ENCODE results near the gene NECTIN1.

The NECTIN1 gene

DNA sequence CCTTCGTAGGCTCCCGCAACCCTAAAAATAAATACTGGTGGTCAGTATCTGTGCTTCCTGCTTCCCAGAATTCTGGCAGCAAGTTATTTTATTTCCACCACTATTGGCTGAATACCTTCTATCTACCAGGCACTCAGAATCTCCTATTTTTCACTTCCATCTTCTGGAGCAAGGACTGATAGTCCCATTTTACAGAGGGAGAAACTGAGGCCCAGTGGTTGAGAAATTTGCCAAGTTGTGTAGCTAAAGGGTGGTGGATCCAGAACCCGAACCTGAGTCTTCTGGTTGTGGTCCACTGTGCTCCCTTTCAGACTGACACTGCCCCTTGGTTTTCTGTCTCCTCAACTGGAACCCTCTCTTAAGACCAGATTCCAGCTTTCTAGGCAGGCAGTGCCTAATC, 31.6 kb downstream of the NECTIN1 start:
- H4K20me1 ChIP-seq, result peaks cover 48% of the 10 kb centered on the region
- H3K27ac ChIP-seq, result no peak overlapping the region
- no peak for TF ChIP-seq Cebpa-rat (IDR thresholded peaks at IDR 0.05)
- H3K4me2 ChIP-seq, result peak overlapping the region; percentile 88
- peaks cover 82% of the 10 kb centered on the region for H3K4me1 ChIP-seq
- H3K9me3 ChIP-seq, result no peaks in the 10 kb centered on the region
- H3K27me3 ChIP-seq, result no peaks in the 10 kb centered on the region
- H3K36me3 ChIP-seq, result no peaks in the 10 kb centered on the region; the same call in 1 of the 2 replicates
- no peak overlapping the region for H3K9ac ChIP-seq
- H3K4me3 ChIP-seq, result no peak overlapping the region

GRCh38 chr11:119696378-119697222, 32.4 kb downstream of the NECTIN1 start:
- no peak overlapping the region for H3K9ac ChIP-seq
- H3K4me2 ChIP-seq, result peak overlapping the region; percentile 88
- peaks cover 82% of the 10 kb centered on the region for H3K4me1 ChIP-seq
- H3K27ac ChIP-seq, result peak overlapping the region; percentile 73; the same call in 1 of the 2 replicates
- no peaks in the 10 kb centered on the region for H3K9me3 ChIP-seq
- no peak overlapping the region for H3K4me3 ChIP-seq
- H3K27me3 ChIP-seq, result no peaks in the 10 kb centered on the region
- no peak for TF ChIP-seq Cebpa-rat (IDR thresholded peaks at IDR 0.05)
- H4K20me1 ChIP-seq, result peaks cover 47% of the 10 kb centered on the region
- H3K36me3 ChIP-seq, result no peaks in the 10 kb centered on the region; the same call in 1 of the 2 replicates

DNA sequence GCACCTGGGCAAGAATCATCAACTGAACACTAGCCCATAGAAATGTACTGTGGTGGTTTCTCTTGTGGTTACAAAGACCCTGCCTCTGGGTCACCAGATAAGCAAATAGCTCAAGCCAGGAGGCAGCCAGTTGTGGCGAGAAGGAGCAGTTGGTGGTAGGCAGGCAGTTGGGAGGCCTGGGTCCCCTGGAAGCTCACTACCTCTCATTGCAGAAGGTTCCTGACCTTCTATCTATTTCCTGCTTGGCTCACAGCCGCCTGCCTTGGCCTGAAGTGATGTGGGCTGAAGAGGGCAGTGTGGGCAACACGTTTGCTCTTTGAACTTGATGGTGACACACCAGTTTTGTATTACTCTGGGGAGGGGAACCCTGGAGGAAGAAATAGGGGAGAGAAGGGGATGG, 34.7 kb downstream of the NECTIN1 start:
- Histone ChIP-seq H3K4me3 (peak overlapping the region; percentile 29; the same call in 1 of the 2 replicates), H4K20me1 (peaks cover 41% of the 10 kb centered on the region), H3K4me1 (peaks cover 100% of the 10 kb centered on the region), H3K9me3 (no peaks in the 10 kb centered on the region), H3K9ac (peak overlapping the region; percentile 17), H3K27me3 (no peaks in the 10 kb centered on the region), H3K27ac (peak overlapping the region; percentile 73), H3K36me3 (no peaks in the 10 kb centered on the region), H3K4me2 (peak overlapping the region; percentile 88)
- TF ChIP-seq Cebpa-rat (IDR thresholded peaks at IDR 0.05), result no peak

- Histone ChIP-seq H4K20me1 (peaks cover 38% of the 10 kb centered on the region), H3K27me3 (no peaks in the 10 kb centered on the region), H3K4me1 (peaks cover 100% of the 10 kb centered on the region), H3K4me3 (no peak overlapping the region), H3K4me2 (peak overlapping the region; percentile 88), H3K36me3 (no peaks in the 10 kb centered on the region), H3K9ac (peak overlapping the region; percentile 21; the same call in 1 of the 2 replicates), H3K9me3 (no peaks in the 10 kb centered on the region), H3K27ac (peak overlapping the region; percentile 73)
- no peak for TF ChIP-seq Cebpa-rat (IDR thresholded peaks at IDR 0.05)
These were observed 35.7 kb downstream of the NECTIN1 start for GRCh38 chr11:119693253-119693815.

GRCh38 chr11:119692540-119692820, 36.5 kb downstream of the NECTIN1 start:
- H3K36me3 ChIP-seq, result no peaks in the 10 kb centered on the region
- no peak overlapping the region for H3K9ac ChIP-seq
- H3K9me3 ChIP-seq, result no peaks in the 10 kb centered on the region
- no peaks in the 10 kb centered on the region for H3K27me3 ChIP-seq
- H4K20me1 ChIP-seq, result peaks cover 42% of the 10 kb centered on the region
- H3K4me1 ChIP-seq, result peaks cover 100% of the 10 kb centered on the region
- no peak overlapping the region for H3K4me3 ChIP-seq
- H3K27ac ChIP-seq, result peak overlapping the region; percentile 73
- no peak for TF ChIP-seq Cebpa-rat (IDR thresholded peaks at IDR 0.05)
- peak overlapping the region; percentile 88 for H3K4me2 ChIP-seq

DNA sequence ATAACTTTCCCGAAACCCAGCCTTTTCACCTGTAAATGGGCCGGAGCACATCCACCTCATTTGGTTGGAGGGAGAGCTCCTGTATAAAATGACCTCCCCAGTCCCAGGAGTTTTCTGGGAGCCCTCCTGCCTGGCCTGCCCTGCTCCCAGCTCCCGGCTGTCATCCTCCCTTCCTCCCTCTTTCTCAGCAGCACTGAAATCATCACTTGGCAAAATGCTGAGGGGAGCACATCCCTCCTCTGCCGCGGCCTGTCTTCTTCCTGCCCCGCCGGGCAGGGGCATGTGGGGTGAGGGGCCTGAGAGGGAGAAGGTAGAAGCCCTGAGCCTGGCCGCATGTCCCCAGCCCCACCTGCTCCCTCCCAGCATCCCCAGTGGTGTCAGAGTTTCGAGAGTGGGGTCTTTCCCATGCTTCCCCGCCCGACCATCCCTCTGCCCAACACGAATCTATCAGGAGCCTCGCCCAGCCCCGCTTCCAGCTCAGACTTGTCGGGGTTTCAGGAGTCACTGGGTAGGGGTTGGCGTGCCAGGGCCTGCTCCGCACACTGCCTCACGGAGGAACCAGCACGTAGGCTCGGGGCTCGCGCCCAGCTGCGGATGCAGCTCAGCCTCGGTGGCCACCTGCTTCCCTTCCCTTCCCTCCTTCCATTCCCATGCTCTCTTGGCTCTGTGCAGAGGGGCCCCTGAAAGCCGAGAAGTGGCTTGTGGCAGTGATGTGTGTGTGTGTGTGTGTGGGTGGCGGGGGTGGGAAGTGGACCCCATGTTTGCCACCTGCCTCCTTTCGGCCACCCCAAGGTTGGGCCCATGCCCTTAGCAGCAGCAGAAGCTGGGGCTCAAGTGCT, 37.1 kb downstream of the NECTIN1 start:
- H3K9ac ChIP-seq, result peak overlapping the region; percentile 5; the same call in 1 of the 2 replicates
- peaks cover 47% of the 10 kb centered on the region for H4K20me1 ChIP-seq
- peak overlapping the region; percentile 88 for H3K4me2 ChIP-seq
- H3K4me1 ChIP-seq, result peaks cover 100% of the 10 kb centered on the region
- H3K4me3 ChIP-seq, result no peak overlapping the region; the same call in 1 of the 2 replicates
- H3K9me3 ChIP-seq, result no peaks in the 10 kb centered on the region
- no peaks in the 10 kb centered on the region for H3K27me3 ChIP-seq
- peak overlapping the region; percentile 73 for H3K27ac ChIP-seq
- H3K36me3 ChIP-seq, result no peaks in the 10 kb centered on the region
- no peak for TF ChIP-seq Cebpa-rat (IDR thresholded peaks at IDR 0.05)

DNA sequence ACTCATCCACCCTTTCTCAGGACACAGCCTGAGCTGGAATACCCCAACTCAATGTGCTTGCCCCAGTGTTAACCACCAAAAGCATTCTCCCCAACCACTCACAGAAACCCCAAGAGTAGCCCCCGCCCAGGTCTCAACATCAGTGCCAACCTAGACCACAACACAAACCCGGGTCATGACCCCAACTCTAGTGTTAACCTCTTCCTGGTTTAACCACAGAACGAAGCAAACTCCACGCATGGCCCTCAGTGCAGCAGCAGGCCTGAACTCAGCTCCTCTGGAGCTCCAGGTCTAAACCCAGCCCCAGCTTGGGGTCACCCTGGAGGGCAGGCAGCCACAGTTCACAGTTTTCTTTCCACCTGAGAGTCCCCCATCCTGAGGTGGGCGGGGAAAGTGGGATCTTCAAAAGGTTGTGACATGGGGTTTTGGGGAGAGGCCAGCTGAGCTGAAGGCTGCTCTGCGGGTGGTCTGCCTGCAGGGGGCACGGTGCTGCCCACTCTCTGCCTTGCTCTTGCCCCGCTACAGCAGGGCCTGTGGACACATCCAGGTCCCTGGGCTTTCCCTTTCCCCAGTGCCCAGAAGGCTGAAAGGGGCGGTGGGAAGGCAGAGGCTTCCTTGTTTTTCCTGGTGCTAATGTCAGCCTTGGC, 37.9 kb downstream of the NECTIN1 start:
- Histone ChIP-seq H3K36me3 (no peaks in the 10 kb centered on the region), H3K4me2 (peak overlapping the region; percentile 88), H3K4me3 (no peak overlapping the region; the same call in 1 of the 2 replicates), H3K9ac (peak overlapping the region; percentile 59; the same call in 1 of the 2 replicates), H3K9me3 (no peaks in the 10 kb centered on the region), H4K20me1 (peaks cover 55% of the 10 kb centered on the region), H3K27ac (peak overlapping the region; percentile 73), H3K27me3 (no peaks in the 10 kb centered on the region), H3K4me1 (peaks cover 100% of the 10 kb centered on the region)
- TF ChIP-seq Cebpa-rat (IDR thresholded peaks at IDR 0.05), result no peak

- Histone ChIP-seq H3K4me2 (peak overlapping the region; percentile 88), H3K27ac (no peak overlapping the region), H3K36me3 (no peaks in the 10 kb centered on the region), H3K4me1 (peaks cover 100% of the 10 kb centered on the region), H3K4me3 (no peak overlapping the region), H3K9ac (0 out of 2 replicates have a peak overlapping the region, but pooled peaks have one; percentile 9), H4K20me1 (peaks cover 73% of the 10 kb centered on the region), H3K27me3 (no peaks in the 10 kb centered on the region), H3K9me3 (no peaks in the 10 kb centered on the region)
- no peak for TF ChIP-seq Cebpa-rat (IDR thresholded peaks at IDR 0.05)
These were observed 39.7 kb downstream of the NECTIN1 start for GRCh38 chr11:119689302-119689701.

GRCh38 chr11:119688356-119688755, 40.6 kb downstream of the NECTIN1 start:
- Histone ChIP-seq H3K4me3 (no peak overlapping the region), H3K27ac (no peak overlapping the region), H3K36me3 (no peaks in the 10 kb centered on the region), H3K9me3 (no peaks in the 10 kb centered on the region), H3K9ac (no peak overlapping the region), H3K27me3 (no peaks in the 10 kb centered on the region), H3K4me2 (peak overlapping the region; percentile 88; the same call in 1 of the 2 replicates), H3K4me1 (peaks cover 100% of the 10 kb centered on the region), H4K20me1 (peaks cover 79% of the 10 kb centered on the region)
- no peak for TF ChIP-seq Cebpa-rat (IDR thresholded peaks at IDR 0.05)

All from BLaER1 (cell line).